Measurements from ENCODE around the gene AATF.

- no peak for TF ChIP-seq EZH2 (IDR thresholded peaks at IDR 0.05)
- no peak for TF ChIP-seq CTCF (IDR thresholded peaks at IDR 0.05)
Measured at GRCh38 chr17:37084372-37084771, 135.6 kb downstream of the AATF start.
